Measurements from ENCODE around the gene TNRC6C.

GRCh38 chr17:77948690-77949114 is 9.8 kb upstream of the TNRC6C start:
- TF ChIP-seq CTCF (IDR thresholded peaks at IDR 0.05) (no peak), POLR2A (IDR thresholded peaks at IDR 0.05) (no peak)
